ENCODE measurements around the gene PIAS4.

The PIAS4 gene

GRCh38 chr19:4032436-4032835, 24.9 kb downstream of the PIAS4 start:
- Histone ChIP-seq H3K9me3 (ENCODE audit: severe bottlenecking) (no peaks in the 10 kb centered on the region), H3K27ac (ENCODE audit: poor library complexity, severe bottlenecking) (no peak overlapping the region), H3K4me1 (ENCODE audit: insufficient read depth, poor library complexity, severe bottlenecking) (no peaks in the 10 kb centered on the region), H3K36me3 (ENCODE audit: low read depth) (peaks cover 14% of the 10 kb centered on the region), H3K4me3 (ENCODE audit: severe bottlenecking) (no peak overlapping the region), H3K27me3 (ENCODE audit: insufficient read depth, poor library complexity, severe bottlenecking) (no peaks in the 10 kb centered on the region)
- TF ChIP-seq CTCF (IDR thresholded peaks at IDR 0.05; ENCODE audit: poor library complexity, severe bottlenecking): no peak
- no peak for ATAC-seq (ENCODE audit: low read depth)
- no peak for DNase-seq (ENCODE audit: low spot score)

- Histone ChIP-seq H3K27ac (ENCODE audit: poor library complexity, severe bottlenecking) (no peak overlapping the region), H3K9me3 (ENCODE audit: severe bottlenecking) (no peaks in the 10 kb centered on the region), H3K36me3 (ENCODE audit: low read depth) (peaks cover 16% of the 10 kb centered on the region)
These were observed 25.8 kb downstream of the PIAS4 start for GRCh38 chr19:4033028-4033956.

GRCh38 chr19:4034048-4035017, 26.8 kb downstream of the PIAS4 start:
- DNase-seq (ENCODE audit: low spot score): no peak
- no peak for ATAC-seq (ENCODE audit: low read depth)
- Histone ChIP-seq H3K4me1 (ENCODE audit: insufficient read depth, poor library complexity, severe bottlenecking) (no peaks in the 10 kb centered on the region), H3K9me3 (ENCODE audit: severe bottlenecking) (no peaks in the 10 kb centered on the region), H3K27ac (ENCODE audit: poor library complexity, severe bottlenecking) (no peak overlapping the region), H3K4me3 (ENCODE audit: severe bottlenecking) (no peak overlapping the region), H3K27me3 (ENCODE audit: insufficient read depth, poor library complexity, severe bottlenecking) (no peaks in the 10 kb centered on the region), H3K36me3 (ENCODE audit: low read depth) (peaks cover 10% of the 10 kb centered on the region)
- no peak for TF ChIP-seq CTCF (IDR thresholded peaks at IDR 0.05; ENCODE audit: poor library complexity, severe bottlenecking)

More at GRCh38 chr19:4033028-4033956, 25.8 kb downstream of the PIAS4 start:
- DNase-seq (ENCODE audit: low spot score) (no peak), ATAC-seq (ENCODE audit: low read depth) (no peak)
- no peak for TF ChIP-seq CTCF (IDR thresholded peaks at IDR 0.05; ENCODE audit: poor library complexity, severe bottlenecking)
- Histone ChIP-seq H3K27me3 (ENCODE audit: insufficient read depth, poor library complexity, severe bottlenecking) (no peaks in the 10 kb centered on the region), H3K4me3 (ENCODE audit: severe bottlenecking) (no peak overlapping the region), H3K4me1 (ENCODE audit: insufficient read depth, poor library complexity, severe bottlenecking) (no peaks in the 10 kb centered on the region)

- Histone ChIP-seq H3K9me3 (ENCODE audit: severe bottlenecking) (no peaks in the 10 kb centered on the region), H3K4me3 (ENCODE audit: severe bottlenecking) (no peak overlapping the region), H3K27me3 (ENCODE audit: insufficient read depth, poor library complexity, severe bottlenecking) (no peaks in the 10 kb centered on the region), H3K36me3 (ENCODE audit: low read depth) (peaks cover 10% of the 10 kb centered on the region), H3K4me1 (ENCODE audit: insufficient read depth, poor library complexity, severe bottlenecking) (no peaks in the 10 kb centered on the region), H3K27ac (ENCODE audit: poor library complexity, severe bottlenecking) (no peak overlapping the region)
- TF ChIP-seq CTCF (IDR thresholded peaks at IDR 0.05; ENCODE audit: poor library complexity, severe bottlenecking): no peak
- DNase-seq (ENCODE audit: low spot score) (no peak), ATAC-seq (ENCODE audit: low read depth) (no peak; the same call in 2 of the 3 replicates)
These were observed 27.6 kb downstream of the PIAS4 start for GRCh38 chr19:4035018-4035566.

Data from RWPE2 (cell line).